ENCODE measurements around the gene ALKBH4.

DNA sequence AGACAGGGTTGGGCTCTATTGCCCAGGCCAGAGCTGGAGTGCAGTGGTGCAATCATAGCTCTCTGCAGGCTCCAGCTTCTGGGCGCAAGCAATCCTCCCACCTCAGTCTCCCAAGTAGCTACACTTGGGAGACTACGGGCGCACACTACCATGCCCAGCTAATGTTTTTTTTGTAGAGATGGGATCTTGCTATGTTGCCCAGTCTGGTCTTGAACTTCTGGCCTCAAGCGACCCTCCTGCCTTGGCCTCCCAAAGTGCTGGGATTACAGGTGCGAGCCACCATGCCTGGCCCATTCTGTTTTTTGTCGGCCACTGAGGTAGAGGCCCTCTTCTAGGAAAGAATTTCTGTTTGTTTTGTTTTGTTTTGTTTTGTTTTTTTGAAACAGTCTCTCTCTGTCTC is 12.2 kb downstream of the ALKBH4 start:
- TF ChIP-seq TAF1 (IDR thresholded peaks at IDR 0.05; ENCODE audit: low read depth) (no peak), EP300 (conservative IDR thresholded peaks at IDR 0.05; ENCODE audit: poor library complexity, severe bottlenecking) (no peak), POLR2AphosphoS5 (IDR thresholded peaks at IDR 0.05) (no peak)
- TF ChIP-seq, protein P1, sequence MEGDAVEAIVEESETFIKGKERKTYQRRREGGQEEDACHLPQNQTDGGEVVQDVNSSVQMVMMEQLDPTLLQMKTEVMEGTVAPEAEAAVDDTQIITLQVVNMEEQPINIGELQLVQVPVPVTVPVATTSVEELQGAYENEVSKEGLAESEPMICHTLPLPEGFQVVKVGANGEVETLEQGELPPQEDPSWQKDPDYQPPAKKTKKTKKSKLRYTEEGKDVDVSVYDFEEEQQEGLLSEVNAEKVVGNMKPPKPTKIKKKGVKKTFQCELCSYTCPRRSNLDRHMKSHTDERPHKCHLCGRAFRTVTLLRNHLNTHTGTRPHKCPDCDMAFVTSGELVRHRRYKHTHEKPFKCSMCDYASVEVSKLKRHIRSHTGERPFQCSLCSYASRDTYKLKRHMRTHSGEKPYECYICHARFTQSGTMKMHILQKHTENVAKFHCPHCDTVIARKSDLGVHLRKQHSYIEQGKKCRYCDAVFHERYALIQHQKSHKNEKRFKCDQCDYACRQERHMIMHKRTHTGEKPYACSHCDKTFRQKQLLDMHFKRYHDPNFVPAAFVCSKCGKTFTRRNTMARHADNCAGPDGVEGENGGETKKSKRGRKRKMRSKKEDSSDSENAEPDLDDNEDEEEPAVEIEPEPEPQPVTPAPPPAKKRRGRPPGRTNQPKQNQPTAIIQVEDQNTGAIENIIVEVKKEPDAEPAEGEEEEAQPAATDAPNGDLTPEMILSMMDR (IDR thresholded peaks at IDR 0.05; ENCODE audit: poor library complexity, severe bottlenecking): no peak
